Fibroblast of lung (primary cell): ENCODE results near the gene DUSP28. TPM values are rescaled to one million over a fixed set of nuclear protein-coding genes. Genes with fewer than 3 reads are reported as not detected.

ENCODE experiments used
- DNase-seq, 2 donors: peaks; one replicate each; pipeline versions ENCODE4 v3.0.0 to v3.0.0-alpha.2; 2010; ENCODE audit warnings: low read depth in 2 of 2
- H2AFZ ChIP-seq: 2 replicates; pipeline ENCODE4 v1.5.1; 2012; ENCODE audit warnings: low read length, control low read depth, inconsistent platforms
- H3K27ac ChIP-seq: 2 replicates; pipeline ENCODE4 v1.5.1; 2011; ENCODE audit warnings: low read length, control low read depth; ENCODE audit not compliant: insufficient read depth
- H3K27me3 ChIP-seq: 2 replicates; pipeline ENCODE4 v1.5.1; 2011; ENCODE audit warnings: mild to moderate bottlenecking, low read length; ENCODE audit not compliant: control insufficient read depth, insufficient read depth
- H3K36me3 ChIP-seq: 2 replicates; pipeline ENCODE4 v1.5.1; 2011; ENCODE audit warnings: low read length; ENCODE audit not compliant: control insufficient read depth, insufficient read depth
- H3K4me1 ChIP-seq: 2 replicates; pipeline ENCODE4 v1.5.1; 2011; ENCODE audit warnings: low read length; ENCODE audit not compliant: control insufficient read depth, insufficient read depth; ENCODE audit errors: extremely low read depth
- H3K4me2 ChIP-seq: 2 replicates; pipeline ENCODE4 v1.5.1; 2011; ENCODE audit warnings: low read length, control low read depth; ENCODE audit not compliant: insufficient read depth; ENCODE audit errors: extremely low read depth
- H3K4me3 ChIP-seq, 4 experiments: fragments of 200-600 bp in 1 of 4; sonication (generic) in 1 of 4; replicated peaks in 1 of 4; 2 replicates each; pipeline ENCODE4 v1.5.1; 2011 to 2016; ENCODE audit warnings: low read length in 4 of 4, low read depth in 3 of 4, mild to moderate bottlenecking in 3 of 4, control low read depth in 2 of 4, inconsistent platforms in 1 of 4, mixed read lengths in 1 of 4; ENCODE audit not compliant: insufficient read depth in 1 of 4; ENCODE audit errors: control extremely low read depth in 1 of 4
- H3K79me2 ChIP-seq: 2 replicates; pipeline ENCODE4 v1.5.1; 2012; ENCODE audit warnings: mild to moderate bottlenecking, low read length, inconsistent platforms; ENCODE audit not compliant: control insufficient read depth, insufficient read depth
- H3K9ac ChIP-seq: 2 replicates; pipeline ENCODE4 v1.5.1; 2011; ENCODE audit warnings: mild to moderate bottlenecking, low read length, control low read depth; ENCODE audit not compliant: insufficient read depth
- H3K9me3 ChIP-seq: 2 replicates; pipeline ENCODE4 v1.5.1; 2012; ENCODE audit warnings: low read depth, low read length; ENCODE audit not compliant: control insufficient read depth, insufficient read depth
- H4K20me1 ChIP-seq: 2 replicates; pipeline ENCODE4 v1.5.1; 2011; ENCODE audit warnings: low read length; ENCODE audit not compliant: control insufficient read depth, insufficient read depth; ENCODE audit errors: extremely low read depth
- EZH2 ChIP-seq: IDR thresholded peaks from 2 replicates; pipeline ENCODE4 v1.5.1; 2012; ENCODE audit warnings: low read length, control low read depth, mild to moderate bottlenecking; ENCODE audit errors: missing control alignments
- polyA plus RNA-seq, 2 donors: library from polyadenylated mRNA; depleted of rRNA in 1 of 2; stranded (reverse) in 1 of 2; unstranded in 1 of 2; fragments of >200 nt; gene quantifications; 2 replicates each; pipeline ENCODE4 v1.2.1, GENCODE V29; 2011 to 2012; ENCODE audit warnings: missing spikeins in 1 of 2
- total RNA-seq: library from RNA; depleted of rRNA; stranded (reverse); fragments of >200 nt; gene quantifications from 2 replicates; pipeline ENCODE4 v1.2.1, GENCODE V29; 2014
- TF ChIP-seq, protein P1 (sequence below), 2 donors: IDR thresholded peaks in 1 of 2; conservative IDR thresholded peaks in 1 of 2; 1 replicate in 1 of 2; 2 replicates in 1 of 2; pipeline ENCODE4 v1.5.1; 2011 to 2012; ENCODE audit warnings: low read length in 2 of 2, control low read depth in 1 of 2, inconsistent platforms in 1 of 2, low read depth in 1 of 2, mild to moderate bottlenecking in 1 of 2

DUSP28 gene
- total and polyA plus RNA-seq, 2 donors (not counting 1 experiment from before 2014, with no cell fraction given): 2.5 to 3.9 TPM

DNA sequence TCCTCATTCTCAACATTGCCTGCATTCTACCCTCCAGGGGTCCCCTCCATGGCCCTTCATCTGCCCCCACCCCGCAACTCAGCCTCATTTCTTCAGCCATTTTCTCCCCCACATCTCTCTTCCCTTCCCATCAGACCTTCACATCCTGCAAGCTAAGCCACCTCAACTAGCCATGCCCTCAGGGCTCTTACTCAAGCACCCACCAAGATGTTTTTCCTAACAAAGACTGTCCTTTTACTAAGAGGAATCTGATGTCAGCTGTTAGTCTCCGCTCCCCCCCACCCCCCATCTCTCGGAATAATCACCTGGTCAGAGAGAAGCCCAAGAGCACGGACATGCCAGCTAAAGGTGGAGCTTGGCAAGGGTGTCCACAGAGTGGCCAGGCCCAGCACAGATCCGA is 21.7 kb downstream of the DUSP28 start:
- Histone ChIP-seq H3K36me3 (peaks cover 5% of the 10 kb centered on the region), H3K9me3 (no peaks in the 10 kb centered on the region), H3K4me3 (no peak overlapping the region), H3K27me3 (no peaks in the 10 kb centered on the region), H4K20me1 (no peaks in the 10 kb centered on the region), H3K9ac (no peak overlapping the region), H2AFZ (no peak overlapping the region), H3K27ac (no peak overlapping the region), H3K79me2 (peaks cover 42% of the 10 kb centered on the region), H3K4me2 (no peak overlapping the region), H3K4me1 (peaks cover 15% of the 10 kb centered on the region)
- no peak for DNase-seq
- no peak for TF ChIP-seq EZH2
- TF ChIP-seq, protein P1, sequence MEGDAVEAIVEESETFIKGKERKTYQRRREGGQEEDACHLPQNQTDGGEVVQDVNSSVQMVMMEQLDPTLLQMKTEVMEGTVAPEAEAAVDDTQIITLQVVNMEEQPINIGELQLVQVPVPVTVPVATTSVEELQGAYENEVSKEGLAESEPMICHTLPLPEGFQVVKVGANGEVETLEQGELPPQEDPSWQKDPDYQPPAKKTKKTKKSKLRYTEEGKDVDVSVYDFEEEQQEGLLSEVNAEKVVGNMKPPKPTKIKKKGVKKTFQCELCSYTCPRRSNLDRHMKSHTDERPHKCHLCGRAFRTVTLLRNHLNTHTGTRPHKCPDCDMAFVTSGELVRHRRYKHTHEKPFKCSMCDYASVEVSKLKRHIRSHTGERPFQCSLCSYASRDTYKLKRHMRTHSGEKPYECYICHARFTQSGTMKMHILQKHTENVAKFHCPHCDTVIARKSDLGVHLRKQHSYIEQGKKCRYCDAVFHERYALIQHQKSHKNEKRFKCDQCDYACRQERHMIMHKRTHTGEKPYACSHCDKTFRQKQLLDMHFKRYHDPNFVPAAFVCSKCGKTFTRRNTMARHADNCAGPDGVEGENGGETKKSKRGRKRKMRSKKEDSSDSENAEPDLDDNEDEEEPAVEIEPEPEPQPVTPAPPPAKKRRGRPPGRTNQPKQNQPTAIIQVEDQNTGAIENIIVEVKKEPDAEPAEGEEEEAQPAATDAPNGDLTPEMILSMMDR (conservative IDR thresholded peaks at IDR 0.05 in 1 of 2, IDR thresholded peaks at IDR 0.05 in 1 of 2; ENCODE audit: low read depth in 1 of 2, low read length in 2 of 2): no peak

DNA sequence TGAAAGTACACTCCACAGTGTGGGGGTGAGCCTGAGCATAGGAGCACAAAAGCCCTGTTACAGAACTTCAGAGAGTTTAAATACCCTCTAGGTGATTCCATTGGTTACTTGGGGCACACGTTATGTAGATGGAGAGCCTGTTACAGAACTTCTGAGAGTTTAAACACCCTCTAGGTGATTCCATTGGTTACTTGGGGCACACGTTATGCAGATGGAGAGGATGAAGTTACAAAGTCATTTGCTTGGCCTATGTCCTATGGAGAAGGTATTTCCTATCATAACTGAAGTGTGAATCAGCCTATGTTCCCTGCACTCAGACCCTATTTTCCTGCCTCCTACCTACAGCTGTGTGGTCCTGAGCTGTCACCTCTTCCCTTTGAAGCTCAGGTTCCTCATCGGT is 22.6 kb downstream of the DUSP28 start:
- Histone ChIP-seq H4K20me1 (no peaks in the 10 kb centered on the region), H2AFZ (no peak overlapping the region), H3K27me3 (no peaks in the 10 kb centered on the region), H3K4me1 (peaks cover 16% of the 10 kb centered on the region), H3K36me3 (peaks cover 1% of the 10 kb centered on the region), H3K27ac (no peak overlapping the region), H3K79me2 (peaks cover 51% of the 10 kb centered on the region), H3K4me2 (no peak overlapping the region), H3K9me3 (no peaks in the 10 kb centered on the region), H3K4me3 (no peak overlapping the region), H3K9ac (no peak overlapping the region)
- DNase-seq: no peak
- TF ChIP-seq EZH2: no peak
- TF ChIP-seq, protein P1 (conservative IDR thresholded peaks at IDR 0.05 in 1 of 2, IDR thresholded peaks at IDR 0.05 in 1 of 2; ENCODE audit: low read depth in 1 of 2, low read length in 2 of 2): no peak

DNA sequence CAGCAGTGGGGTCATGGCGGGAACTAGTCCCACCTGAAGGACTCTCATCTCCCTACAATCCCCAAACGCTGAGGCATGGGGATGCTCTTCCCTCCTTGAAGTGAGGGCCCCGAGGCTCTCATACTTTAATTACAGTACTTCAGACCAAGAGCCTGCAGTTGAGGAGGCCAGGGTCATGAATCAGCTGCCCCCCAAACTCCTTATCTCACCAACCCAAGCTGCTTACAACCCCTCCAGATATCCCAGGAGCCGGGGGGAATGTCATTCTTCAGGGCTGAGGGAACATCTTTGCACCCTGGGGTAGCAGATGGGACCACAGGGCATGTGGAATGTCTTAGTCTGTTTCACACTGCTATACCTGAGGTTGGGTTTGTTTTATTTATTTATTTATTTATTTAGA is 23.6 kb downstream of the DUSP28 start:
- TF ChIP-seq, protein P1 (conservative IDR thresholded peaks at IDR 0.05 in 1 of 2, IDR thresholded peaks at IDR 0.05 in 1 of 2; ENCODE audit: low read depth in 1 of 2, low read length in 2 of 2): no peak
- TF ChIP-seq EZH2: no peak
- Histone ChIP-seq H3K4me3 (no peak overlapping the region), H3K9me3 (no peaks in the 10 kb centered on the region), H3K4me2 (no peak overlapping the region), H3K9ac (no peak overlapping the region), H2AFZ (no peak overlapping the region), H4K20me1 (no peaks in the 10 kb centered on the region), H3K36me3 (peaks cover 1% of the 10 kb centered on the region), H3K27me3 (no peaks in the 10 kb centered on the region), H3K79me2 (peaks cover 58% of the 10 kb centered on the region), H3K27ac (no peak overlapping the region), H3K4me1 (peaks cover 19% of the 10 kb centered on the region)
- DNase-seq: no peak
